ENCODE results near the gene NDST3. TPM values are rescaled to one million over a fixed set of nuclear protein-coding genes. Genes with fewer than 3 reads are reported as not detected.

The NDST3 gene
- total and polyA plus RNA-seq, 2 of the 13 experiments (the other 11 are each of a cell fraction or from before 2014, with no cell fraction given) = not detected

GRCh38 chr4:118281611-118282442, 247.5 kb downstream of the NDST3 start (continued):
- no peak for TF ChIP-seq ZNF333 (CRISPR knock-in tag; IDR thresholded peaks at IDR 0.05; ENCODE audit: borderline replicate concordance)
- no peak for TF ChIP-seq ADNP (CRISPR knock-in tag; IDR thresholded peaks at IDR 0.05)
- TF ChIP-seq POLR2G (IDR thresholded peaks at IDR 0.05; ENCODE audit: low read depth, low read length) = peak; percentile 77
- TF ChIP-seq ETS1 (CRISPR knock-in tag; IDR thresholded peaks at IDR 0.05) = no peak
- TF ChIP-seq CSRNP1 (CRISPR knock-in tag; IDR thresholded peaks at IDR 0.05) = no peak
- no peak for TF ChIP-seq ZNF605 (CRISPR knock-in tag; IDR thresholded peaks at IDR 0.05)
- TF ChIP-seq ZNF33B (CRISPR knock-in tag; IDR thresholded peaks at IDR 0.05) = no peak
- TF ChIP-seq SYNCRIP (IDR thresholded peaks at IDR 0.05; ENCODE audit: insufficient read depth, low read depth, low read length) = no peak
- no peak for TF ChIP-seq MAFK (conservative IDR thresholded peaks at IDR 0.05 in 1 of 2, IDR thresholded peaks at IDR 0.05 in 1 of 2; ENCODE audit: low read length in 2 of 2)
- TF ChIP-seq KLF13 (CRISPR knock-in tag; IDR thresholded peaks at IDR 0.05) = no peak
